HG02763 (cell line): ENCODE measurements around the gene FOXK1.

Experiments used
- ATAC-seq: cut with Tn5 transposase; IDR thresholded peaks from one replicate; pipeline ENCODE4 v1.9.1; 2021; ENCODE audit warnings: mild to moderate bottlenecking, moderate library complexity; ENCODE audit not compliant: unreplicated experiment

FOXK1 gene

DNA sequence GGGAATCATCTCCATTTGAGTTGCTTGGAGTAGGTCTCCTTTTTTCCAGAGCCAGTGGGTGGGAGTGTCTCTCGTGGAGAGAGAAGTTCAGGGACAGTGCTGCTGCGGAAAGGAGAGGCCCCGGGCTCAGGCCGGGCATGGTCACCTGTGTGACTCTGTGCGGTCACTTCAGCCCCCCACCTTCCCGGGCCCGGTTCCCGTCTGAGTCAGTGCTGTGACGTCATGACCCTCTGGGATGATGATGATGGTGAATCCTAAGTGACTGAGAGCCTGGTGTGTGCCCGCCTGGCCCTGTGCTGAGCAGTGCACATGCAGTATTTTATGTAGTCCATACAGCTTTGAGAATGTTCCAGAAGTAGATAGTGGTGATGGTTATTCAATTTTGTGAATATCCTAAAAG, 60.8 kb downstream of the FOXK1 start:
- no peak for ATAC-seq

DNA sequence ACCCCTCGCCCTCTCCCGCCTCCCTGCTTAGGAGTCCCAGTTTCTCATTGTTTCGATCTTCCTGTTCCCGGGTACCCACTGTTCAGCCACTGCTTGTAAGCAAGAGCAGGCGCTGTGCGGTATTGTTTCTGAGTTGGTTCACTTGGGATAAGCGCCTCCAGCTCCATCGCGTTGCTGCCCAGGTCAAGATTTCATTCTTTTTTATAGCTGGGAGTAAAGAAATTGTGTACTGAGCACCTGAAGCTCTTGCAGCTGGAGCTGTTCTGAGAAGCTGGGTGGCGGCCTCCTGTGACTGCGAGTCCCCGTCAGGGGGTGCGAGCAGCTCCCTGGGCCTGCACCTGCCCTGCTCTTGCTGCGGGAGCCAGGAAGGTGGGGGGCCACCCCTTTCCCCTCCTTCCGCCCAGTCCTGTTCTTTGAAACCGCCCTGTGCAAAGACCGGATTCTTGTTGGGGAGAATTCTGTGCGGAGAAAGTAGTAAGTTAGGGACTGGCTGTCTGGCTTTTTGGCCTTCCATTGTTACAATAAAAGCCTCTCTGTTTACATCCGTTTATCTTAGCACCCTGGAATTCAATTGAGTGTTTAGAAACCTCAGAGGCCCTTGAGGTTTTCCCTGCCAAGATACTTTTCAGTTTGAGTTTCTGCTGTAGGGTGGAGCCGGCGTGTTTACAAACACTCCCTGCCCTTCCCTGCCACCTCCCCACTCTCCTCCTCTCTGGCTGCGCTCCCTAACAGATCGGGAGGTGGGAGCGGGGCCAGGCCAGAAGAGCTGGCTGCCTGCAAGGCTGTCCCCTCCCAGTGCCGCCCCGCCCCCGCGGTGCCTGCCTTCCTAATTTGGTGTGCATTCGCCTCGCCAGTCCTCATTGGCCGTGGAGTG, 62.5 kb downstream of the FOXK1 start:
- ATAC-seq = peak; percentile 76

DNA sequence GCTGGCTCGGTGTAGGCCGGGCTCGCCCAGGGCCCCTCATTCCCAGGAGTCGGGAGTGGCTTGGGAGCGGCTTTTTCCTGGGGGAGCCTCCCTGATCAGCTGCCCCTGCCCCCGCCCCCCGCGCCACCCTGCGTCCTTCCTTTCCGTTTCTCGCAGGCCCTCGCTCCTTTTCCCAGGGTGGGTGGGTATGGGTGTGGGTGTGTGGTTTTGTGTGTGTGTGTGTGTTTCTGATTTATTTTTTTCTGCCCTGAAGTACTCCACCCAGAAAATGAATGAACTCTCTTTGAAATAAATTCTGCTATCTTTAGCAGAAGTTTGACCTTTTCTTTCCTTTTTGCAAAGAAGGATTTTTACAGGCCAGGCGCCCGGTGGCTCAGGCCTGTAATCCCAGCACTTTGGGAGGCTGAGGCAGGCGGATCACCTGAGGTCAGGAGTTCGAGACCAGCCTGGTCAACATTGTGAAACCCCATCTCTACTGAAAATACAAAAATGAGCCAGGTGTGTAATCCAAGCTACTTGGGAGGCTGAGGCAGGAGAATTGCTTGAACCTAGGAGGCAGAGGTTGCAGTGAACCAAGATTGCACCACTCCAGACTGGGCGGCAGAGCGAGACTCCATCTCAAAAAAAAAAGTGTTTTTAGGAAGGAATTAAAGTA, 63.3 kb downstream of the FOXK1 start:
- ATAC-seq = peak; percentile 22

DNA sequence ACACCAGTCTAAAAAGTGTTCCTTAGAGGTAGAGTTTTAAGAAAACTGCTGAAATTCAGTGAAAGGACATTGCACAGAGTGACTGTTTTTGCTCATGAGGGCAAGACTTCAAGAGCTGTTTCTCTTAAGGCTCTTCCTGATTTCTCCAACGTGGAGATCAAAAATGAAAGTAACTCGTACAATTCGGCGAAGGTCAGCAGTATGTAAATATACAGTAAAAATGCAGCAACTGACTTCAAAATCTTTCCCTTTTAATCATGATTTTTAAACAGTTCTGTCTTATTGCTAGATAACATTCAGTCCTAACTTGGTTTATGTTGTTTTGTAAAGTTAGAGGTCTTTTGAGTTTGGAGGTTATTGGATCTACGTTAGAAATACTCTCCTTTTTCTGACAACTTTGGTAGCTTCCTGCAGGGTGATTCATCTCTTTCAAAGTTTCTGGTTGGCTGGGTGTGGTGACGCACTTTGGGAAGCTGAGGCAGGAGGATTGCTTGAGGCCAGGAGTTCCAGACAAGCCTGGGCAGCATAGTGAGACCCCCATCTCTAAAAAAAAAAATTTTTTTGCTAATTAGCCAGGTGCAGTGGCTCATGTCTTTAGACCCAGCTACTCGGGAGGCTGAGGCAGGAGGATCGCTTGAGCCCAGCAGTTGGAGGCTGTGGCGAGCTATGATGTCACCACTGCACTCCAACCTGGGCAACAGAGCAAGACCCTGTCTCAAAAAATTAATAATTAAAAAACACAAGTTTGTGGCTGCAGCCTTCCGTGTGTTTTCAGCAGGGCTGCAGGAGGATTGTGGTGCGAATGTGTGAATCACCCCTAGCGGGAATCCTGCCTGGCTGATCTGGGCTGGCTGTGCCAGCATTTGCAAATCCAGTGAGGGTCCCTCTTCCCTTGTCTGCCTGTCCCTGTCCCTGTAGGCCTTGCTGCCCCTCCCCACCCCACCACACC, 64.2 kb downstream of the FOXK1 start:
- ATAC-seq = no peak

DNA sequence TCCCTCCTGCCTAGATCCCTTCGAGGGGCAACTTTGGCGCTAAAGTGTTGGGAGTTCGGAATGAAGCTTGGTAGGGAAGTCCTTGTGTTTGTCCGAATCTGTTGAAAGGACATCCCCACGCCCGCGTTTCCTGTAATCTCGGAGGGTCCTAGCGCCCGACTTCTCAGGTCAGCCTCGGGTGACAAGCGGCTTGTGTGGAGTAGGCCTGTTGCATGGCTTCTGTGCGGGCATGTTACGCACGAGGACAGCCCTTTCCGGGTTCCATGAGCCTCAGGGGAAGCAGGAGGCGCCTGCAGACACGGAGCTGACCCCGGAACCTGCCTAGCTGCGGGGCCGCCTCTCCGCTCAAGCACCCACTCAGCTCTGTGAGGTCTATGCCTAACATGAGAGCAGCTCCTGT, 64.9 kb downstream of the FOXK1 start:
- no peak for ATAC-seq

DNA sequence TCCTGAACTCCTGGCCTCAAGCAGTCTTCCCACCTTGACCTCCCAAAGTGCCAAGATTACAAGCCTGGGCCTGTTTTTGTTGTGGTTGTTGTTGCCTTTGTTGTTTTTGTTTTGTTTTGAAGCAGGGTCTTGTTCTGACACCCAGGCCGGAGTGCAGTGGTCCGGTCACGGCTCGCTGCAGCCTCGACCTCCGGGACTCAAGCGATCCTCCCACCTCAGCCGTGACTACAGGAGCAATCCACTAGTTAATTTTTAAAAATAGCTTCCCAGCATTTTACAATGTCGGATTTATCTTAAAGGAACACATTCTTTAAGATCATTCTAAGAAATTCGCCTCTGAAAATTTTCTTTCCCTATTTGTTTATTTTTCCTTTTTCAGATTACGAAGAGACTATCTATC, 65.7 kb downstream of the FOXK1 start:
- no peak for ATAC-seq

DNA sequence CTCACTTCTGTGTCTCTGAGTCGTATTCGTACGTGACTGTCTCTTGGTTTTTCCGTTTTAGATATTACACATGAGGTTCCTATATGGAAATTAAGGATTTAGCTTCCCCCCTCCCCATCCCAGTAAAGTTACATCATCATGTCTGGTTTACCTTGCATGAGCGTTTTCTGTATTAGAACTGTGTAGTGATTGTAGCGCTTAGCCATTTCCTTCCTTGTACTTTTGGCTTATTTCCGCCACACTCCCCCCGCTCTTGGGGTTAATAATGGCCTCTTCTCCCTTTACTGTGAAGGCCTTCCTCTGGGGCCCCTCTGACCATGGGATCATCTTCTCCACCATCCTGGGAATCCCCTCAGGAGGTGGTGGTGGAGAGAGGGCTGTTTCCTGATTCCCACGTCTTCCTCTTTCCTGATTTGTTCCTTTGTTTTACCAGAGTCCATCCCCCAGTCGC, 66.2 kb downstream of the FOXK1 start:
- ATAC-seq = no peak

DNA sequence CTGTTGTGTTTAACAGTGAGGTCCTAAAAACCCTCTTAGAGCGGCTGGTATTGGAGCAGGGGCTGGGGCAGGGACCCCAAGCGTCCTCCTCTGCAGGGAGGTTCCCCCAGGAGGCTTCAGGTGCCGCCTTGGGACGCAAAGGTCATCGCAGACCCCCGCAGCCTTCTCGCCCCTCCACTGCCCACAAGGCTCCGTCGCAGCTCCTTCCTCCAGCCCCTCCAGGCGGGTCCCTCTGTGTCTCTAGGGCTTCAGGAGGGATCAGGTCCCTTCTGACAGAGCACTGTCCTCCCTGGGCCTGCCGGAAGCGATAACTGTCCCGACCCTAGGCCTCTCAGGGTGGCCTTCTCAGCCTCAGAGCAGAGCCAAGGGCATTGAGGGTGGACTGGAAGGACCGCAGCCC, 67.3 kb downstream of the FOXK1 start:
- ATAC-seq = no peak

DNA sequence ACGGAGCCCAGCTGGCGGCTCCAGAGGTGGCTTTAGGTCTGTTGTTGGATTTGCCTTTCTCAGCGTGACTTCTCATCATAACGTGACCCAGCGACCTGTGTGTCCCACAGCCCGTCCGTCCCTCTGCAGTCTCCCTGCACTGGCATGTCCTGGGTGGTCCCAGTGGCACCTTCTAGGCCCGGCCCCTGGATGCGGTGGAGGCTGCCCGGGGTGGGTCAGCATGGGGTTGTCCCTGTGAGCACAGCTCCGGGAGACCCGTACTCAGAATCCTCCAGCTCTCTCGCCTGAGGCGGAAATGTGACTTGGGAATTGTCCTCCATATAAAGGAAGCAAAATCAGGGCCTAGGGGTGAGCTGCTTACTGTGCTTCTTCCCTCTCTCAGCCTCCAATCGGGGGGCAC, 67.7 kb downstream of the FOXK1 start:
- no peak for ATAC-seq

DNA sequence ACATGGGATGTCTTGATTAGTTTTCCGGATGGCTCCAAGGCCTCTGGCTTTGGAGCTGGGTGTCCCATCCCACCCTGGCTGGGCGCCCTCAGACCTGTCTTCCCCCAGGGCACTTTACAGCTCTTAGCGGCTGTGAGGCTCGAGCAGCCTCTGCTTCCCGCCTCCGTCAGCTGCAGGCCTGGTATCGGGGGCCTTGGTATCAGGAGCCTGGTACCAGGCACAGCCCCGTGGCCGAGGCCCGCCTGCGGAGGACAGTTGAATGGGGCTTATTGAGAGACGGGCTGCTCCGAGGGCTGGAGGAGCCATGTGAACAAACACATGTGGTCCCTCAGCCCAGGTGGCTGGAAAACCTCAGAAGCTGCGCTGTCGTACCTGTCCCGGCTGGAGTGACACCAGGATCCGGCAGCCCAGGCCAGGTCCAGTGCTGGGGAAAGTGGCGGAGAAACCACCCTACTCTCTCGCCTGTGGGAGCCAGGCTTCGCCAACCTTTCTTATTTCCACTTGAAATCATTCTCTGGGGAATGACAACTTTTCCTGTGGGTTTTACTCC, 69.4 kb downstream of the FOXK1 start:
- no peak for ATAC-seq

DNA sequence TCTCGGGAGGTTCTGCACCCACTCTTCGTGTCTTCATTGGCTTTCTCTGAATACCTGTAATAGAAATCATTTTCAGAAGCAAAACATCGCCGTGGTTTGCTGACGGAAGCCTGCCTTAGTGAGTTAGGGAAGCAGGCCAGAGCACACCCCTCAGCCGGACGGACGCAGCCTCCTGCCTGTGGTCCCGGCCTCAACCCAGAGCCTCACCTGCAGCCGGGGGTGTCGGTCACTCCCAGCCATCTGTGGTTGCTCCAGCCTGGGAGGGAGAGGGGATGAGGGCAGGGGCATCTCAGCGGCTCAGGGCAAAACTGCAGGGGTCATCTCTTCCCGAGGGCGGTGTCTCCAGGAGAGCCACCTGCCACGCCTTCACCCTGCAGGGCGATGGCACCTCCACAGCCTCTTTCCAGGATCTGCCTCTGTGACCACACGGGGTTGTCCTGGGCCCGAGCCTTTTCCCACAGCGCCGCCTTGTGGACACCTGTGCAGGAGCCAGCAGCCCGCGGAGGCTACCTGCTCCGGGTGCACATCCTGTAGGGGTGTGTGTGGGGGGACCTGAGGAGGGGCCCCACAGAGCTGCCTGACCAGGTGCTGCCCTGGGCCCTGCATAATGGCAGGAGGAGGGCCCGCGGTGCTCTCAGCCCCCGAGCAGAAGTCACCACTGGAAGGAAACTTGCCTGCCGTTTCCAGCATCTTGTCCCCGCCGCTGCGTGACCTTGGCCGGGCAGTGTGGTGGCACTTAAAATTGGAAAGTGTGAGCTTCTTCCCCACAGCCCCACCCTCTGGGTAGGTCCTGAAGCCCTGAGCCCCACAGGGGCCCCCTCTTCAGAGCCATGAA, 71.7 kb downstream of the FOXK1 start:
- ATAC-seq = peak; percentile 82

DNA sequence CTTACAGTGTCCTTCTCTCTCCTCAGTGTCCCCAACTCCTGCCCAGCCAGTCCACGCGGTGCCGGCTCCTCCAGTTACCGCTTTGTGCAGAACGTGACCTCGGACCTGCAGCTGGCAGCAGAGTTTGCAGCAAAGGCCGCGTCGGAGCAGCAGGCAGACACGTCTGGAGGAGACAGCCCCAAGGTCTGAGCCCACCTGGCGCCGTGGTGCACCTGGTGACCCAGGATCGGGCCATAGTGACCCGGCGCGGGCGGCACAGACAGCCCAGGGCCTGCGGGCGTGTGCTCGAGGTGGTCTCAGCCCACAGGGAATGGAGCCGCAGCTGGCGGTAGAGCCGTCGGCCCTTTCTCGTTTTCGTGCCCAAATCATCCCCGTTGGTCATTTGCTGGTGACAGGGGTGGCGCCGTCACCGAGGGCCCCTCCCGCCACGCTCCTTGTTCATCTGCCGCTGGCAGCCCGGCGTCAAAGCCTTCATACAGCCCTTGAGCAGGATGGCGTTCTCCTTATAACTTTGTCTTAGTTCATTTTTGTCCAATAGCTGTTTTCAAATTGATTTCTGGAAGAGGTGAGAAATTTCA, 72.4 kb downstream of the FOXK1 start:
- no peak for ATAC-seq

DNA sequence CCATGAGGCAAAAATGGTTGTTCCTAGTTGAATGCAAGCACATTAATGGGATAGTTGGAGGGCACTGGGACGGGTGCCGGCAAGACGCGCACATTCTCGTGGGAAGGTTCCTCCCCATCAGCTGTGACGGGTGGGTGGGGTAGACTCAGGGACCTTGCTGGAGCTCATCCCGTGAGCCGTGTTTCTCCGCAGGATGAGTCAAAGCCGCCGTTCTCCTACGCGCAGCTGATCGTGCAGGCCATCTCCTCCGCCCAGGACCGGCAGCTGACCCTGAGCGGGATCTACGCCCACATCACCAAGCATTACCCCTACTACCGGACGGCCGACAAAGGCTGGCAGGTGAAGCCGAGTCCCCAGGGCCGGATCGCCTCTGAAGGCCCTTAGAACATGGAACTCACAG, 73.0 kb downstream of the FOXK1 start:
- ATAC-seq = no peak

DNA sequence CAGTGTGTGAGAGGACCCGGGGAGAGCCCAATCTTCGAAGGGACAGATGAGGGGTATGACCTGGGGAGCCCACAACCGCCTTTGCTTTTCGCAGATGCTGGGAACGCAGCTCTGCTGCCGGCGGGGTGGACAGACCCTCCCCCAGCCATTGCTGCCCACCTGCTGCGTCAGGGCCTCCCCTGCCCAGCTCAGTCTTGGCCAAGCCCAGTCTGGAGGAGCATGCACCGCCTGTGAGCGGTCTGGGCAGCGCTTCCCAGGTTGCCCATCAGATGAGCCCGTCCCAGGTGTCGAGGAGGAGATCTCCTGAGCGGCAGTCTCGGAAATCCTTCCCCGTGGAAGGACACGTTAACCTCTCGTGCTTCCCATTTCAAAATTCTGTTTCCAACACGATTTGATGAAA, 76.0 kb downstream of the FOXK1 start:
- ATAC-seq = no peak

DNA sequence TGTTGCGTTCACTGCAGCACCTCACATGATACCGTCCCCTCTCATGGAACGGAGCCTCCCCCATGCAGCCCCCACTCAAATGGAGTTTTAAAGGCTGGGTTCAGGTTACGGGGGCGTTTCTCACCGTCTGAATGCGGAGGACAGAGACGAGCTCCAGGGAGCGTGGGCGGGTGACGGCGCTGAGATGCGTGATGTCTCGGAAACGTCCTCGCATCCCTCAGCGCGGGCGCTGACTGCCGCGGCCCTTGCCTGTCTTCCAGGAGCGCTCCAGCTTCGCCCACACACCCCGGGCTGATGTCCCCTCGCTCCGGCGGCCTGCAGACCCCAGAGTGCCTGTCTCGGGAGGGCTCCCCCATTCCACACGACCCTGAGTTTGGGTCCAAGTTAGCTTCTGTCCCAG, 76.7 kb downstream of the FOXK1 start:
- ATAC-seq = no peak

DNA sequence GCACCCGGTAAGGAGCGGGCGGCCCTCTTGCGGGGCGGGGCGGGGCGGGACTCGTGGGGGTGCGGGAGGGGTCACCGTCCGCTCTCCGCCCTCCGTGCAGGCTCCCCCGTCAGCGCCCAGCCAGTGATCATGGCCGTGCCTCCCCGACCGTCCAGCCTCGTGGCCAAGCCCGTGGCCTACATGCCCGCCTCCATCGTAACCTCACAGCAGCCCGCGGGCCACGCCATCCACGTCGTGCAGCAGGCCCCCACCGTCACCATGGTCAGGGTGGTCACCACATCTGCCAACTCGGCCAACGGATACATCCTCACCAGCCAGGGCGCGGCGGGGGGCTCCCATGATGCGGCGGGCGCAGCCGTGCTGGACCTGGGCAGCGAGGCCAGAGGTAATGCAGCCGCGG, 77.1 kb downstream of the FOXK1 start:
- ATAC-seq = no peak

DNA sequence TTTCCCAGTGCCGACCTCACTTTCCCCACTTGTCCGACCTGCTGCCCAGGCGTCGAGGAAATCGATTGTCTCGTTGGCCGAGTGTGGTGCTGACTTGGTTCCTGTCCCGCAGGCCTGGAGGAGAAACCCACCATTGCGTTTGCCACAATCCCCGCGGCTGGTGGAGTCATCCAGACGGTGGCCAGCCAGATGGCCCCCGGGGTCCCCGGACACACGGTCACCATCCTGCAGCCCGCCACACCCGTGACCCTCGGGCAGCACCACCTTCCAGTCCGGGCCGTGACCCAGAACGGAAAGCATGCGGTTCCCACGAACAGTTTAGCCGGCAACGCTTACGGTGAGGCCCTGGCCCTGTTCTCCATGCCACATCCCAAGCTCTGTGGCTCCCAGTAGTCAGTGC, 78.9 kb downstream of the FOXK1 start:
- ATAC-seq = no peak

DNA sequence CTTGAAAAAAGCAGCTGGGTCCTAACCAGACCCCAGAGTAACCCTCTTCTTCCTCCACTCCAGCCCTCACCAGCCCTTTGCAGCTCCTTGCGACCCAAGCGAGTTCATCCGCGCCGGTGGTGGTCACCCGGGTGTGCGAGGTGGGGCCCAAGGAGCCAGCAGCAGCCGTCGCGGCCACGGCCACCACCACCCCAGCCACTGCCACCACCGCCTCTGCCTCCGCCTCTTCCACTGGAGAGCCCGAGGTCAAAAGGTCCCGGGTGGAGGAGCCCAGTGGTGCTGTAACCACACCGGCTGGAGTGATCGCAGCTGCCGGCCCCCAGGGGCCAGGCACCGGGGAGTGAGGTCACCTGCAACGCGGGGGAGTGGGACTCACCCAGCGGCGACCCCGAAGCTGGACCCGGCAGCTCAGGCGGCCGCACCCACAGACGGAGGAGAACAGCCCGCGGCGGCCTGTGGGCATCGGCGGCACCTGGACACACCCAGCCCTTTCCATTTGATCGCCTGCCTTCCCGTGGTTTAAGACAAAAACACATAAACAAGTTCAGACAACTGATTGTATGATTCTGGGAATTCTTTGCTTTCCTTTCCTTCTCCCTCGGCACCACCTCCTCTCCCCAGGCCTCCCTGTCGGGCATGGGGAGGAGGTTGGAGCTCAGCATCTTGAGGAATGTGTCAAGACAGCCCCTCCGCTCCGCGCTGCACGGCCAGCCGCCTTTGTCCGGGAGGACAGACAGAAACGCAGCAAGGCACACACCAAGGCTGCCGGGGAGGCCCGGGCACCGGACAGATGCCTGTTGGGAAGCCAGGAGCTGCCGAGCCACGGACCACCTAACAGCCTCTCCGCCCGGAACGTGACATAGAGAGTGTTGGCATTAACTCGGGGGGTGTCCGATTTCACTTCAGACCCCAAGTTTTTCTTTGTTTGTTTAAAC, 80.3 kb downstream of the FOXK1 start:
- ATAC-seq = no peak
